AG09309 (cell line): ENCODE results near the gene UGT2B17.
"Not testable (repeated sequence)": the region's sequence is repeated elsewhere in the genome, so short reads cannot be mapped to it uniquely, and the experiment has no call there.

Source experiments
- DNase-seq: peaks from one replicate; pipeline ENCODE4 v3.0.0-alpha.2; 2010; ENCODE audit warnings: low read depth
- H3K4me3 ChIP-seq: 2 replicates; pipeline ENCODE4 v1.5.1; 2011; ENCODE audit warnings: mild to moderate bottlenecking, low read depth, low read length, moderate library complexity; ENCODE audit not compliant: control insufficient read depth
- CTCF ChIP-seq: IDR thresholded peaks from 2 replicates; pipeline ENCODE4 v1.5.1; 2011; ENCODE audit warnings: mild to moderate bottlenecking, low read depth, low read length, inconsistent platforms; ENCODE audit not compliant: insufficient read depth, control insufficient read depth; ENCODE audit errors: missing control alignments

UGT2B17 gene

GRCh38 chr4:68576272-68577125, at the start of gene UGT2B17:
TSS of gene UGT2B17 (minus strand) at chr4:68576322. CDS start at chr4:68568484, 7,838 bp downstream.
- no peak for DNase-seq
- no peak for TF ChIP-seq CTCF
- H3K4me3 ChIP-seq = no peak within 1 kb of the TSS

- not testable (repeated sequence) for DNase-seq, H3K4me3 ChIP-seq
Observed at GRCh38 chr4:68622731-68623130, 46.6 kb upstream of the UGT2B17 start.

- H3K4me3 ChIP-seq = no peak overlapping the region
- no peak for TF ChIP-seq CTCF
- no peak for DNase-seq
Observed at GRCh38 chr4:68617003-68617698, 41.0 kb upstream of the UGT2B17 start.

GRCh38 chr4:68615699-68616422, 39.7 kb upstream of the UGT2B17 start:
- no peak for DNase-seq
- H3K4me3 ChIP-seq = no peak overlapping the region
- TF ChIP-seq CTCF = no peak

- no peak for TF ChIP-seq CTCF
- DNase-seq = no peak
- no peak overlapping the region for H3K4me3 ChIP-seq
Observed at GRCh38 chr4:68613752-68614151, 37.6 kb upstream of the UGT2B17 start.

- DNase-seq = no peak
- no peak for TF ChIP-seq CTCF
- no peak overlapping the region for H3K4me3 ChIP-seq
Observed at GRCh38 chr4:68606240-68606639, 30.1 kb upstream of the UGT2B17 start.
